K562 (cell line): ENCODE results near the gene CD68. TPM values are rescaled to one million over a fixed set of nuclear protein-coding genes. Genes with fewer than 3 reads are reported as not detected.

Experiments
- ATAC-seq: fragments of 200-7000 bp; cut with Tn5 transposase; 3 replicates; pipeline ENCODE4 v1.9.1; 2020; ENCODE audit warnings: moderate library complexity
- BruUV-seq: library from RNA; stranded (reverse); fragments of 400-500 nt; replicated peaks from 2 replicates; lab custom pipeline; 2021; lab: Mats Ljungman, UMichigan
- CTCF ChIA-PET: fragments of 300-600 bp; formaldehyde crosslinking; extraction: SDS; loops from one replicate; lab custom pipeline; 2021; ENCODE audit warnings: low intra/inter-chr PET ratio; lab: Yijun Ruan, JAX
- POLR2A ChIA-PET: fragments of 300-600, 350-650 bp; sonication (Branson Sonifier 250); formaldehyde crosslinking; extraction: SDS; loops from one replicate; lab custom pipeline; 2021; ENCODE audit warnings: antibody characterized with exemption, inconsistent platforms; lab: Yijun Ruan, JAX
- DNase-seq, 4 experiments: peaks; one replicate each; pipeline versions ENCODE4 v3.0.0 to v3.0.0-alpha.2; 2011 to 2018; ENCODE audit warnings: low spot score in 3 of 4, mixed read lengths in 3 of 4; ENCODE audit errors: extremely low read depth in 1 of 4
- FAIRE-seq: peaks from 2 replicates; lab custom pipeline; 2011; peaks lifted over from hg19 to GRCh38; lab: Jason Lieb, UNC
- H2AFZ ChIP-seq: 2 replicates; pipeline ENCODE4 v1.6.0; 2011; ENCODE audit warnings: low read depth, low read length, control low read depth, inconsistent platforms
- H3K27ac ChIP-seq: fragments of 200-600 bp; 3 replicates; pipeline ENCODE4 v1.8.0; 2011; ENCODE audit warnings: low read depth, mild to moderate bottlenecking, control low read depth, inconsistent platforms, low read length, moderate library complexity, mixed read lengths; ENCODE audit errors: extremely low read depth
- H3K27me3 ChIP-seq, 2 experiments: fragments of 300-600 bp in 1 of 2; 2 replicates in 1 of 2; 3 replicates in 1 of 2; pipeline versions ENCODE4 v1.6.0 to v1.8.0; 2011; ENCODE audit warnings: inconsistent platforms in 2 of 2, low read length in 2 of 2, mild to moderate bottlenecking in 1 of 2, mixed read lengths in 1 of 2, moderate library complexity in 1 of 2; ENCODE audit not compliant: control insufficient read depth in 2 of 2, insufficient read depth in 2 of 2
- H3K36me3 ChIP-seq: fragments of 300-600 bp; 3 replicates; pipeline ENCODE4 v1.8.0; 2011; ENCODE audit warnings: mild to moderate bottlenecking, low read length, inconsistent platforms; ENCODE audit not compliant: control insufficient read depth, insufficient read depth
- H3K4me1 ChIP-seq, 2 experiments: fragments of 200-600 bp in 1 of 2; replicated peaks in 1 of 2; 2 replicates in 1 of 2; 3 replicates in 1 of 2; pipeline versions ENCODE4 v1.5.1 to v1.8.0; 2011; ENCODE audit warnings: inconsistent platforms in 2 of 2, low read length in 2 of 2, mild to moderate bottlenecking in 1 of 2, mixed read lengths in 1 of 2, moderate library complexity in 1 of 2; ENCODE audit not compliant: control insufficient read depth in 2 of 2, insufficient read depth in 2 of 2
- H3K4me2 ChIP-seq: 2 replicates; pipeline ENCODE4 v1.6.1; 2011; ENCODE audit warnings: low read length, control low read depth, inconsistent platforms, mixed read lengths; ENCODE audit not compliant: insufficient read depth
- H3K4me3 ChIP-seq: fragments of 200-600 bp; sonication (generic), shearing (Covaris generic); 2 replicates; pipeline ENCODE4 v1.5.1; 2016; ENCODE audit warnings: control low read depth, inconsistent platforms
- H3K79me2 ChIP-seq: fragments of 200-600 bp; 3 replicates; pipeline ENCODE4 v1.8.0; 2011; ENCODE audit warnings: low read length, inconsistent platforms; ENCODE audit not compliant: control insufficient read depth, insufficient read depth
- H3K9ac ChIP-seq, 2 experiments: 2 replicates each; pipeline versions ENCODE4 v1.6.0 to v1.6.1; 2011; ENCODE audit warnings: low read depth in 2 of 2, low read length in 2 of 2, control low read depth in 1 of 2, inconsistent platforms in 1 of 2, mild to moderate bottlenecking in 1 of 2, mixed read lengths in 1 of 2; ENCODE audit not compliant: insufficient read depth in 1 of 2
- H3K9me1 ChIP-seq: one replicate; pipeline ENCODE4 v1.6.0; 2011; ENCODE audit warnings: inconsistent platforms, mild to moderate bottlenecking, low read length, moderate library complexity; ENCODE audit not compliant: control insufficient read depth, insufficient read depth
- H3K9me3 ChIP-seq: replicated peaks from 2 replicates; pipeline ENCODE4 v1.5.1; 2011; ENCODE audit warnings: low read depth, low read length, inconsistent platforms; ENCODE audit not compliant: control insufficient read depth, insufficient read depth
- H4K20me1 ChIP-seq: replicated peaks from 2 replicates; pipeline ENCODE4 v1.6.1; 2011; ENCODE audit warnings: low read length, inconsistent platforms, mixed read lengths; ENCODE audit not compliant: control insufficient read depth, insufficient read depth
- CBX1 ChIP-seq: sonication (generic); IDR thresholded peaks from 2 replicates; pipeline ENCODE4 v1.6.1; 2016; ENCODE audit warnings: antibody characterized with exemption, low read depth, mild to moderate bottlenecking
- CXXC5 ChIP-seq: fragments of 250-450 bp; sonication (Bioruptor Pico); IDR thresholded peaks from 2 replicates; pipeline ENCODE4 v1.8.0; 2022; ENCODE audit warnings: inconsistent platforms, mild to moderate bottlenecking, moderate library complexity
- ETV1 ChIP-seq: fragments of 450-650 bp; conservative IDR thresholded peaks from 2 replicates; pipeline ENCODE4 v1.6.1; 2016; ENCODE audit warnings: missing genetic modification characterization, control low read depth, low read depth, missing compliant biosample characterization
- GABPA ChIP-seq: fragments of 200-800 bp; sonication (Bioruptor generic); conservative IDR thresholded peaks from 2 replicates; pipeline ENCODE4 v1.6.1; 2016; ENCODE audit warnings: low read depth, missing genetic modification characterization, missing compliant biosample characterization
- GTF2F1 ChIP-seq: IDR thresholded peaks from 2 replicates; pipeline ENCODE4 v1.6.1; 2011; ENCODE audit warnings: low read depth, low read length, improper control_type of control experiment
- GTF3C2 ChIP-seq: IDR thresholded peaks from 3 replicates; pipeline ENCODE4 v1.6.1; 2011; ENCODE audit warnings: borderline replicate concordance, mild to moderate bottlenecking, moderate library complexity; ENCODE audit not compliant: insufficient read length; ENCODE audit errors: extremely low read depth
- PRMT5 ChIP-seq: sonication (generic); formaldehyde crosslinking; IDR thresholded peaks from 2 replicates; pipeline ENCODE4 v1.5.0; 2020; ENCODE audit warnings: missing genetic modification reagents
- RBM14 ChIP-seq: fragments of 200-400 bp; formaldehyde crosslinking; IDR thresholded peaks from 2 replicates; pipeline ENCODE4 v1.6.1; 2018; ENCODE audit warnings: low read depth, mild to moderate bottlenecking, low read length, moderate library complexity, borderline replicate concordance; ENCODE audit not compliant: insufficient read depth
- SMAD1 ChIP-seq: fragments of 150-350 bp; IDR thresholded peaks from 2 replicates; pipeline ENCODE4 v1.6.1; 2014; ENCODE audit warnings: low read length, low read depth; ENCODE audit not compliant: partially characterized antibody
- TSHZ1 ChIP-seq: fragments of 250-450 bp; sonication (Bioruptor Pico); IDR thresholded peaks from 2 replicates; pipeline ENCODE4 v1.4.0; 2020; ENCODE audit warnings: mild to moderate bottlenecking, moderate library complexity
- ZBTB34 ChIP-seq: fragments of 250-450 bp; sonication (Bioruptor Pico); IDR thresholded peaks from 2 replicates; pipeline ENCODE4 v1.8.0; 2021; ENCODE audit warnings: mild to moderate bottlenecking, moderate library complexity
- ZFP36 ChIP-seq: fragments of 150-350 bp; IDR thresholded peaks from 2 replicates; pipeline ENCODE4 v1.6.1; 2018; ENCODE audit warnings: low read length, low read depth; ENCODE audit not compliant: partially characterized antibody
- ZFPM2 ChIP-seq: fragments of 250-450 bp; sonication (Bioruptor Pico); IDR thresholded peaks from 2 replicates; pipeline ENCODE4 v1.5.1; 2022; ENCODE audit warnings: mild to moderate bottlenecking
- ZNF561 ChIP-seq: fragments of 450-650 bp; formaldehyde crosslinking; conservative IDR thresholded peaks from 2 replicates; pipeline ENCODE4 v1.4.0; 2020; ENCODE audit warnings: mild to moderate bottlenecking, moderate library complexity
- WGBS: fragments of 100-300 bp; shearing (Covaris generic); methylation state at CpG from one replicate; pipeline ENCODE4 v1.1.6; 2016; ENCODE audit warnings: low coverage, mixed read lengths; ENCODE audit not compliant: insufficient coverage; ENCODE audit errors: missing lambda C conversion rate; 5-methylcytosine and 5-hydroxymethylcytosine counted together
- in situ Hi-C: fragments of 300-500 bp; cut with MboI; formaldehyde crosslinking; loops from 4 replicates; pipeline ENCODE4 v1.15.0; 2018; ENCODE audit warnings: inconsistent platforms, mixed read lengths
- intact Hi-C: fragments of 100-400 bp; cut with micrococcal nuclease; formaldehyde crosslinking; loops from 2 replicates; pipeline ENCODE4 v1.14.2; 2022
- polyA plus RNA-seq, 8 experiments: library from polyadenylated mRNA; depleted of rRNA in 4 of 8; stranded (reverse) in 5 of 8; unstranded in 3 of 8; fragments of >200 nt; fragmentation: Nextera tagmentation in 2 of 8; fragmentation: Illumina TruSeq in 1 of 8; extraction: Ambion mirVana in 2 of 8; extraction: Trizol in 1 of 8; gene quantifications; 2 replicates each; pipeline versions ENCODE4 v1.2.1 to v1.2.3, GENCODE V29; 2011 to 2014; ENCODE audit warnings: inconsistent platforms in 1 of 8, missing spikeins in 1 of 8
- total RNA-seq, 7 experiments: library from RNA; depleted of rRNA in 6 of 7; stranded (reverse); fragments of >200 nt in 6 of 7; fragmentation: Illumina TruSeq in 2 of 7; extraction: Trizol in 2 of 7; gene quantifications; 2 replicates each; pipeline versions ENCODE4 v1.2.1 to v1.2.3, GENCODE V29; 2011 to 2021; ENCODE audit warnings: low replicate concordance in 1 of 7

Gene CD68
- total and polyA plus RNA-seq, 9 of the 15 experiments (the other 6 are each of a cell fraction or from before 2014, with no cell fraction given): 28.2 to 89.8 (median 37.7) TPM

GRCh38 chr17:7551396-7551795 lies 28.0 kb upstream of the CD68 start:
- in situ Hi-C loops: loop anchor here (10.0 to 25.0 kb wide), 2 partner anchors 197 to 514 kb away; partner anchors contain the start of genes KCTD11, SLC16A11, SLC16A13 and TMEM95
- ATAC-seq: no peak
- Histone ChIP-seq H3K4me3 (no peak overlapping the region), H3K27me3 (no peaks in the 10 kb centered on the region), H4K20me1 (no peaks in the 10 kb centered on the region), H3K9ac (no peak overlapping the region), H3K4me2 (no peak overlapping the region), H3K36me3 (no peaks in the 10 kb centered on the region), H3K9me3 (no peaks in the 10 kb centered on the region), H3K27ac (no peak overlapping the region), H3K79me2 (no peaks in the 10 kb centered on the region), H3K4me1 (peaks cover 8 to 25% of the 10 kb centered on the region in 2 experiments; a peak in 4 of 5 replicates), H3K9me1 (no peaks in the 10 kb centered on the region), H2AFZ (no peak overlapping the region)
- ChIA-PET CTCF (no interaction called here), POLR2A (interaction anchor here (0.7 kb wide), 1 partner anchor 9 kb away, joined by 3 read pairs; no protein-coding TSS in a partner anchor)
- BruUV-seq: no TSS peak
- WGBS: 40% methylated on average over 4 of the region's 4 CpGs
- TF ChIP-seq ZFP36 (no peak), ZFPM2 (CRISPR knock-in tag) (no peak), GTF3C2 (no peak), PRMT5 (CRISPR knock-in tag) (no peak), ZBTB34 (no peak), TSHZ1 (CRISPR knock-in tag) (no peak), CBX1 (no peak), GTF2F1 (no peak), ETV1 (tag) (no peak), ZNF561 (CRISPR knock-in tag) (no peak), CXXC5 (CRISPR knock-in tag) (no peak), GABPA (tag) (no peak), SMAD1 (no peak), RBM14 (no peak)
- intact Hi-C loops: no loop called here
- no peak for FAIRE-seq
- DNase-seq: no peak
